NCI-H774 (cell line): Measurements from ENCODE around the gene PLEKHH1.
A peak's percentile ranks its signal among the peaks of the same experiment; 100 is the strongest.

ENCODE experiments used
- DNase-seq: peaks from one replicate; lab custom pipeline; 2025; lab: John Stamatoyannopoulos, UW

The PLEKHH1 gene

DNA sequence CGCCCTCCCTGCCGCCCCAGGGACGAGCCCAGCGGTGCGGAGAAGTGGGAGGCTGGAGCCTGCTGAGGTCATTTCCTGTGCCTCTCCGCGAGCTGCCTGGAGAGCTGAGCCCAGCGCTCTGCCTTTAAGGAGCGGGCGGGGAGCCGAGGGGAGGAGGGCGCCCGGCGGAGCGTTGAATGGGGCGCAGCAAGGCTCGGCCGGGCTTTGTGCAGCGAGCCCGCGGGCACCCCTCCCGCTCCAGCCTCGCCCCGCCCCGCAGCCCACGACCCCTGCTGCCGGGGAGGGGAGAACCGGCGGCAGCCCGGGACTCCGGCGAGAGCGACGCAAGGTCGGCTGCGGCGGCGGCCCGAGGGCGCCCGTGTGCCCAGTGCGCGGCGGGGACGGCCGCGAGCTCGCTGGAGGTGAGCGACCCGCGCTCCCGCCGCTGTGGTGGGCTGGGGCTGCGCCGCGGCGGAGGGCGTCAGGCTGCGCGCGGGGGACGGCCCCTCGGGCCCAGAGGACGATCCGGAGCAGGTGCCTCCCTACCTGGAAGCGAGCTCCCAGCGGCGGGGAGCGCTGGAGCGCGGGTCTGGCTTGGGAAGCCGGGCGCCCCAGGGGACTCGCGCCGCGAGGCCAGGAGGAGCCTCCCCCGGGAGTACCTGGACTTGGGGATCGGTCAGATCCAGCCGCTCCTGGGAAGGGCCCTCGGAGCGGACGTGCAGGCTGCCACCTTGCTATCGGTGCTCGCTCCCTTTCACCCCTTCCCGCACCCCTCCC lies at the start of gene PLEKHH1:
Gene PLEKHH1 (plus strand): TSS at position 293 of the 756 bp plus-strand sequence. CDS start 8,578 bp downstream, outside the sequence.
- DNase-seq = peak; percentile 19

DNA sequence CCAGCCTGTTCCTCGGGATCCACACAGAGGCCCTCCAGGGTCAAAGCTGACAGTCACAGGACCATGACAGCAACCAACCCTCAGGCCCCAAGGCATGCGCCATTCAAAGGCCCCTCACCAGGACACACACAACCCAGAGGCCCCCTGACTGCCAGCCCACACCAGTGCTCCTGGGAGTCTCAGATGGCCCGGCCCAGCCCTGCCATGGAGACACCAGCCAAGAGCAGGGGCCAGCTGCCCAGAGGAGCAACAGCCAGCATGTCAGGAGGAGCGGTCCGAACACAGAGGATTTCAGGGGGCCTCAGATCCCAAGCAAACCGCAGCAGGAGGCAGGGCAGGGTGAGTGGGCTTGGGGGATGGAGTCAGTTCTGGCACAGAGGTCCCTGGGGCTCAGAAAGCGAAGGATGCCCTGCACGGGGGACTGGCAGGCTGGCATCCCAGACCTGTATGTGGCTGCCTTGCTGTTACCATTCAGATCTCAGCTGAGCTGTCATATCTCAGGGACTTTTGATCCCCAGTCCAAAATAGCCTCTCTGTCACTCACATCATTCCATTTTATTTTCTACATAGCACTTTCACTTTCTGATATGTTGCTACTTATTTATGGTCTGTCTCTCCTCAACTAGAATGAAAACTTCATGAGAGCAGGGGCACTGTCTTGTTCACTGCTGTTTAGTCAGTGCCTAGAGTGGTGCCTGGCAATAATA lies 49.4 kb upstream of the PLEKHH1 start:
- DNase-seq = no peak

DNA sequence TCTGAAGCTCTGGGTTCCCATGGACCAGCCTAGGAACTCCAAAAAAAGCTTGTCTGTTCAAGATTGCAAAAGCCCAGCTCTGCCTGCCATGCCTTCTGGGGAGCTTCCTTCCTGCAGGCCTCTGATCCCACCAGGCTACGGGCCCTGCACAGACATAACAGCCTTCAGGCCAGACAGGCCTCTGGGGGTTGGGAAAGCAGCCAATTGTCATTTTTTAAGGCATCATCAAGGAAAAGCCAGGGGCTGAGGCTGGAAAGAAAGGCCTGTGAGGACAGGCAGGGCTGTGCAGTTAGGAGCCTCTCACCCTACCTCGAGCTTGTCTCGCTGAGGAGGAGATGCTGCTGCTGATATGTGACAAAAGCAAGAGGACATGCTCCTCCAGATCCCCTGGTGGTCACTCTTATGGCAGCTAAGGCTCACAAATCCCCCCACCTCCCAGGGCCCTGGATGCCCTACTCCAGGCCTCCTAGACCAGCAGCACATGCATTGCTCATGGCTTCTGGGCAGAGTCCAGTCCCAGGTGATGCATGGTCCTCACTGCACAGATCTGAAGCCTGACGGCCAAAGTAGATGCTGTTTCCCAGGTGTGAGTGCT lies 47.5 kb upstream of the PLEKHH1 start:
- DNase-seq = no peak

DNA sequence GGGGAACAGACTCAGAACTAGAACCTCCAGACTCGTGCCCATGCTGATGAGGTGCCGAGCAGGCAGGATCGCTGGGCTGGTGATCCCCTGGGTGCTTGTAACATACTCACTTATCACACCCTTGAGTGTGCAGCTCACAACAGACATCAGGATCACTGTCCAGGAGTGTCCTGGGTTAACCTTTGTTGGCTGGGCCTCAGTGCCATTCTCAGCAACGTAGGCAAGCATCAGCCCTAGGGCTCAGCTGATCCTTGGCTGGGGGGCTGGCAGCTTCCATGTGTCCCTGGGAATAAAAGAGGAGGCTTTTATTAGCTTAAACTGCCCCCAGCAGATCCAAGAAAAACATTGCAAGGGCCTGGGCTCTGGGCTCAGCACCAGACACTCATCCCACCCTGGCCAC lies 46.2 kb upstream of the PLEKHH1 start:
- no peak for DNase-seq

GRCh38 chr14:67487332-67487731 lies 45.8 kb upstream of the PLEKHH1 start:
- DNase-seq = no peak

- DNase-seq = no peak
Observed at GRCh38 chr14:67487937-67488893, 44.9 kb upstream of the PLEKHH1 start, which contains the start of gene TMEM229B. Gene TMEM229B, minus strand, starts transcription at chr14:67488721. Its CDS starts 14,798 bp downstream, at chr14:67473923.

DNA sequence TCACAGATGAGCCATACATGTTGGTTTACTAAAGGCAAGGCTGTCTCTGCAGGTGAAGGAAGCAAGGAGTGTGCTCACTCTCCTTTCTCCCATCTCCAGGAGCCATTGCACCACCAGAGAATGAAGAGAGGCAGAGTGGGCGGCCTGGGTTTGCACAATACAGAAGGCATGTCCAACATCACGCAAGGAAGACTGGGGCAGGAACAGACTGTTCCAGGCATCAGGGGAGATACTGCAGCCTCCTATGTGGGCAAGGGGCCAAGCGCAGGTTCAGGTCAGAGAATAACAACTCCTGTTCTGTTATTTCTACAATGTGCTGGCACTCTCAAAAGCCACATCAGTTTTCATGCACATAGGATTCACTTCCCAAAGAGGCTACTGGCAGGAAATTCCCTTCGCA lies 42.9 kb upstream of the PLEKHH1 start:
- no peak for DNase-seq

DNA sequence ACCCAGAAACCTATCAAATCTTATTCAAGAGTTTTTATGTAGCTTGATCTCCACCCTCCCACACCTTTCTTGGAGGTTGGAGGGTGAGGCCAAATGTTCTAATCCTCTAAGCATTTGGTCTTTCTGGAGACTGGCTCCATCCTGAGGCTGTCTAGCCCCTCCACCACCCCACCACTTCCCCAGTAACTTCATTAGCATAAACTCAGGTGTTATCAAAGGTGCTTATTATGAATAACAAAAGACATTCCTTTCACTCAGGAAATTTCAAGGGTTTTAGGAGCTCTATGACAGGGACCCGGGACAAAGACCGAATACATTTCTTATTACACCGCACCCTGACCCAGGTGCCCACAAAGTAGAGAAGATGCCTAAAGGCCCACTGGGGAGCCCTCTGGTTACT lies 41.8 kb upstream of the PLEKHH1 start:
- DNase-seq = no peak

DNA sequence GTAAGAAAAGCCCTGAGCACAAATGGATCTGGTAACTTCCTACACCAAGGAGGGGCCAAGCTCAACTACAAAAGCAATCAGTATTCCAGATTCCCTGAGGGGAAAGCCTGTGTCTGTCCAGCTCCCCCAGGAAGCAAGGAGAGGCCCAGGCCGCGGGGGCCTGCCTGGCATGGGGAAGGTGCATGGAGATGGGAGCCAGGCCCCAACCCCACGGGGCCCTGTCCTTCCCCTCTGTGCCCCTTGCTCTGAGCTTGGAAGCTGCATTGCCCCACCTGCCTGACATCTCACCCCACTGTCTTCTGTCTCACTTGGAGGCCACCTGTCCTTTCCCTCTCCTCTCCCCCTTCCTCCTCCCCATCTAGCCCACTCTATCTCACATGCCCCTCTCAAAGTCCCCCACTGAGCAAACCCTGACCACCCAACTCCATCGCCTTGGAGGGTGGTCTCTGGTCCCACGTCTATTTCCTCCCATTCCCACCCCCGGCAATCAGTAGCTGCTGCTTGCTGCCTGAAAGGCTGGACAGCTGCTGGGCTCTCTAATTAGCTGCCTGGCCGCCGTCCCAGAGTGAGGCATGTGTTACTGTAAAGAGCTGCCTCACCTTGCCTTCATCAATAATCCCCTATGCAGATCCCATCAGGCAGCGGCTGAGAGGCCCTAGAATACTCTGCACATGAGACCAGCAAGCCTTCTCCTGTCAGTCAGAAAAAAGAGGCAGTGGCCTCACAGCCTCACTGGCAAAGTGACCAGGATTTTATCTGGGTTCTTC lies 41.2 kb upstream of the PLEKHH1 start:
- DNase-seq = peak; percentile 32

GRCh38 chr14:67492538-67492937 lies 40.6 kb upstream of the PLEKHH1 start:
- DNase-seq = no peak

DNA sequence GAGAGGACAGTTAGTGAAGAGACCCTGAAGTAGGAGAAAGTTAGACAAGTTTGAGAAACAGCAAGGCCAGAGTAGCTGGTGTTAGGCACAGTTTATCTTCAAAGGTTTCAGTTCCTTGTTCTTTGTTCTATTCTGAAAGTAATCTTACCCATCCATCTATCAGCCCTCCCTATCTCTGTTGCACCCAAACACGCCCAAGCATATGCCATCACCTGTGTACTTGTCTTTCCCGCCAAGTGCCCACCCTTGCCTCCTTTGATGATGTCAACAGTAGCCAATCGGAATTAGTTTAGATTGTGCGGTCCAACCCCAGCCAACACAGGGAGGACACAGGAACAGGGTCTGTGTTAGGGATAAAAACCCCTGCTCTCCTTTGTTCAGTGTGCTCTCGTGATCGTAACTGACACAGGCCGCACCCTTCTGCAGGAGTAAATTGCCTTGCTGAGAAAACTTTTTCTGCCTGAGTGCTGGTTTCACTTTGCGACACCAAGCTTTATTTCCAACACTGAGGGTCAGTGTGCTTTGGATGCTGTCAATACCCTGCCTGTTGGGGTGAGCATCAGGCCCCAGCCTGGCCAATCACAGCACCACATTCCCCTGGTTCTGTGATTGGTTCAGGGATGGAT lies 39.9 kb upstream of the PLEKHH1 start:
- no peak for DNase-seq

DNA sequence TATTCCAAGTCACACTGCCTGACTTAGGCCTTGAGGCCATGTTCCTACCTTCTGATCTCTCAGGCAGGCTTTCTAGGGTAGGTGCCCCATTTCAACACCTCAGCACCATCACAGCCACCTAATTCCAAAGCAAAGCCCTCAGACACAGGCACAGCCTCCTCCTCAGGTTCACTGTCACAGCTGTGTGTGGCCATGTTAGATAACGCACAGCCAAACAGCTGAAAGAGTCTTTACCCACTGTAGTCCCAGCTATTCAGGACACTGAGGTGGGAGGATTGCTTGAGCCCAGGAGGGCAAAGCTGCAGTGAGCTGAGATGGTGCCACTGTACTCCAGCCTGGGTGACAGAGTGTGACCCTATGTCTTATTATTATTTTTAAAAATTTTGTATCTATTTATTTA lies 37.3 kb upstream of the PLEKHH1 start:
- no peak for DNase-seq

GRCh38 chr14:67497216-67497615 lies 35.9 kb upstream of the PLEKHH1 start:
- DNase-seq = no peak

- no peak for DNase-seq
Observed at GRCh38 chr14:67497716-67498115, 35.4 kb upstream of the PLEKHH1 start.

DNA sequence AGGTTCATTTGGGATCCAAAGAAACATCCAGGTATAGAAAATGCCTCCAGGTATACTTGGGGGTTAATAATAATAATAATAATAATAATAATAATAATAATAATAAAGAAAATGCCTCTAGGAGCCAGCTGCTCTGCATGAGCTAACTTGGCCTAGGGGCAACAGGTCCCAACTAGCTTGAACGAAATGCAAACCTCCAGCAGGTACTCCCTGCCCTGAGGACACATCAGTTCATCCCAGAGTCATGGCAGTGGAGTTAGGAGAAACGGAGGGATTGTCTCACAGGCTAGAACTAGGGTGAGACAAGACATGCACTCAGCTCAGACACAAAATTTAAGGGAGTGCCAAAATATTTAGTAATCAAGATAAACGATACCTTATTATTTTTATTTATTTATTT lies 32.1 kb upstream of the PLEKHH1 start:
- no peak for DNase-seq

DNA sequence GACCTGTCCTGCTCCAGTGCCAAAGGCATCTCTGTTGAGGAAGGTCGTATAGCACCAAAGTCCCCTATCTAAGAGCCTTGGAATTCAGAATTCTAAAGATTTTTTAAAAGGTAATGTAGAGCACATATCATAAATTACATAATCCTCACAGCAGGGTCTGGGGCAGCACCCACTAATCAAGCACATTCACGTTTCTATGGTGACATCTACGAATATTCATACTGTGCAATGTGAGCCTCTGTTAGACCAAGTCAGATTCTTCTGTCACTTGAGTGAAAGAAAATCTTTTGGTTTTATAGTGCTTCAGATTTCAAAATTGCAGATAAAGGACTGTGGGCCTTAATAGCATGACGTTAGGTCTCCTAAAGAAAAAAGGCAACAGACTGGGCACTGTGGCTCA lies 31.4 kb upstream of the PLEKHH1 start:
- DNase-seq = no peak

GRCh38 chr14:67502867-67503266 lies 30.2 kb upstream of the PLEKHH1 start:
- DNase-seq = no peak

- no peak for DNase-seq
Observed at GRCh38 chr14:67503331-67503730, 29.8 kb upstream of the PLEKHH1 start.

DNA sequence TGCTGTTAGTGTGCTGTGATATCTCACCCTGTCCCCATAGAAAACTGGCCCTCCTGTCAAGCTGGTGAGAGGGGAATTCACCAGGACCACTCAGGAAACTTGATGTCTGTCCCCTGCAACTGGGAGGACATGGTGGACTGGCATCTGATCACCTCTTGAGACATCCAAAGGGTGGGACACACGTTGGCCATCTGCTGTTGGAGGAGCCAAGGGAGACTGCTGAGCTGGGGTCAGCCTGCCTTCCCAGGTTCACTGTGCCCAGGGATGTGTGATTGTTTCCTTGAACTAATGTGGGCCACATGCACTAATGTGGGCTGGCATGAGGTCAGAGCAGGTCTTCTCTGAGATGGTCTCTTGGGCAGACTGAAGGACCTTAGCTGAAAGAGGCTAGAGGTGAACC lies 27.8 kb upstream of the PLEKHH1 start:
- no peak for DNase-seq

DNA sequence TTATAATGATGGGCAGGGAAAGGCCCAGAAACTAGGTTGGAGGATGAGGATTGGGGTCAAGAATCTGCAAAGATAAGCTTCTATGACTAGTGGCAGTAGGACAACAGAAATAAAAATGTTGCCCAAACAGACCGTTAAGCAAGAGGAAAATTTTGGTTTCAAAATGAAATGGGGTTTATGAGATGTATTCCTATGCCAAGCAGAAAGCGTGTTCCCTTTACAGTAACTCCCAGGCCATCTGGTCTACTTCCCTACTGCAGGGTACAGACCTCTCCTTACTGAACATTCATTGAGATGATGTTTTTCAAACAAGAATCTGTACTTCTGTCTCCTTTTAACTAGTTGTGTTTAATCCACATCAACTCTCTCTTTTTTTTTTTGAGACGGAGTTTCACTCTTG lies 24.1 kb upstream of the PLEKHH1 start:
- DNase-seq = no peak

DNA sequence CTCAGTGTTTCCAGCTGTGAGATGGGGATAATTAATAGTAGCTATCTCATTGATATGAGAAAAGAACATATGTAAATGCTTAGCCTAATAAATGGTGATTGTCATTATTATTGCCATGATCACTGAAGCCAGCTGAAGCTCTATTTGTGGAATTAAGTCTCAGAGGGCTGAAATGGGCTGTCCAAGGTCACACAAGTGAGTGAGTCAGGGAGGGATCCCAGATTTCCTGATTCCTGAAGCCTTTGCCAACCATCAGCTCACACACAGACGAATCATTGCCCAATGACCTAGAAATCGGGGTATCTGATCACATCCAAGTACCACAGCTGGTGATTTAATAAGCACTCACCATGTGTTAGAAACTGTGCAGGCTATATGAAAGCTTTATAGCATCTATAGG lies 23.0 kb upstream of the PLEKHH1 start:
- no peak for DNase-seq
